Sigmoid colon (tissue), 7 donors: ENCODE data around the gene PSMB10. TPM values are rescaled to one million over a fixed set of nuclear protein-coding genes. Genes with fewer than 3 reads are reported as not detected.
"Not testable (repeated sequence)": the region's sequence is repeated elsewhere in the genome, so short reads cannot be mapped to it uniquely, and the experiment has no call there.

Experiments
- DNase-seq: peaks from one replicate; pipeline ENCODE4 v3.0.0-alpha.2; 2019
- H3K27ac ChIP-seq, 4 donors: fragments of 200-600 bp; sonication (generic); one replicate each; pipeline ENCODE4 v1.5.1; 2016 to 2019; ENCODE audit warnings: mild to moderate bottlenecking in 1 of 4
- H3K27me3 ChIP-seq, 3 donors: fragments of 200-600 bp; sonication (generic); one replicate each; pipeline ENCODE4 v1.5.1; 2019; ENCODE audit warnings: mild to moderate bottlenecking in 1 of 3
- H3K36me3 ChIP-seq, 4 donors: fragments of 200-600 bp; sonication (generic); one replicate each; pipeline ENCODE4 v1.5.1; 2016 to 2019
- H3K4me1 ChIP-seq, 4 donors: fragments of 200-600 bp; sonication (generic); one replicate each; pipeline ENCODE4 v1.5.1; 2017 to 2019
- H3K4me3 ChIP-seq, 4 donors: fragments of 200-600 bp; sonication (generic); one replicate each; pipeline ENCODE4 v1.5.1; 2017 to 2019; ENCODE audit warnings: mild to moderate bottlenecking in 2 of 4, moderate library complexity in 1 of 4
- H3K9me3 ChIP-seq, 4 donors: fragments of 200-600 bp in 3 of 4; sonication (generic) in 3 of 4; one replicate each; pipeline versions ENCODE4 v1.5.1 to v1.6.1; 2013 to 2019
- CTCF ChIP-seq, 4 experiments: fragments of 450-650 bp in 3 of 4; fragments of 200-600 bp in 1 of 4; IDR thresholded peaks; one replicate each; pipeline ENCODE4 v1.5.1; 2016 to 2019; ENCODE audit warnings: antibody characterized with exemption in 4 of 4, mild to moderate bottlenecking in 3 of 4, moderate library complexity in 2 of 4
- EP300 ChIP-seq, 4 donors: sonication (generic); formaldehyde crosslinking; IDR thresholded peaks; one replicate each; pipeline ENCODE4 v1.6.1; 2017; ENCODE audit warnings: antibody characterized with exemption in 4 of 4
- POLR2A ChIP-seq, 2 donors: fragments of 450-650 bp; IDR thresholded peaks; one replicate each; pipeline ENCODE4 v1.6.1; 2016; ENCODE audit warnings: antibody characterized with exemption in 2 of 2, mild to moderate bottlenecking in 2 of 2, moderate library complexity in 2 of 2
- POLR2AphosphoS5 ChIP-seq, 4 donors: sonication (generic); formaldehyde crosslinking; IDR thresholded peaks; one replicate each; pipeline ENCODE4 v1.6.1; 2017; ENCODE audit warnings: antibody characterized with exemption in 4 of 4
- WGBS, 2 donors: extraction: QIAGEN DNeasy Blood & Tissue Kit; methylation state at CpG; one replicate each; pipeline ENCODE4 v1.1.7; 2013; 5-methylcytosine and 5-hydroxymethylcytosine counted together
- intact Hi-C: fragments of 100-400 bp; cut with DNase I; formaldehyde crosslinking; loops from one replicate; pipeline ENCODE4 v1.15.1; 2023
- polyA plus RNA-seq, 3 donors: library from polyadenylated mRNA; stranded (reverse); fragments of 200-250 nt; gene quantifications; one replicate each; pipeline ENCODE4 v1.2.3, GENCODE V29; 2013
- total RNA-seq, 4 donors: library from RNA; depleted of rRNA; stranded (reverse); fragments of >200 nt; gene quantifications; one replicate each; pipeline ENCODE4 v1.1.0, GENCODE V29; 2016
- donor health status: healthy with polysubstance abuse.
- donor health status: Bipolar disorder and iron deficiency.
- donor health status: healthy.

The PSMB10 gene
- total and polyA plus RNA-seq, 7 donors = 37.1 to 200 (median 61.0) TPM

DNA sequence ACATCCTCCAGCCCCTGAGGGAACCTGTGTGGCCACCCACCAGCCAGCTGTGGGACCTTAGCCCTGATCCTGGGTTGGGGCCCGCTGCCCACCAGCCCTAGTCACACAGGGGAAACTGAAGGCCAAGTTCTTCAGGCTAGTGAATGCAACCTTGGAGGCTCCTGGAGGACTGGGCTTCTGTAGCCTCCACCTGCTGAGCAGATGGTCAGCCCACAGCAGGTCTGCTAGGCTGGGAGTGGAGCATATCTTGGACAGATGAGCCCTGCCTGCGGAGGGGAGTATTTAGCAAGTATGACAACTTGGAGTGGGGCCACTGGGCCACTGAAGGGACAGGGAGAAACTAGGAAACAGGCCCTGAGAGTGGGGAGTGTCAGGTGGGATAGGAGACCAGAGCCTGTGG is 39.6 kb upstream of the PSMB10 start:
- WGBS, 2 donors = 92 to 97% methylated on average over 2 of the region's 2 CpGs
- TF ChIP-seq POLR2AphosphoS5 (IDR thresholded peaks at IDR 0.05) (no peak), CTCF (IDR thresholded peaks at IDR 0.05) (no peak), EP300 (IDR thresholded peaks at IDR 0.05) (no peak), POLR2A (IDR thresholded peaks at IDR 0.05) (no peak)
- Histone ChIP-seq H3K9me3 (no peaks in the 10 kb centered on the region), H3K4me3 (no peak overlapping the region), H3K4me1 (no peaks in the 10 kb centered on the region), H3K27ac (no peak overlapping the region), H3K36me3 (no peaks in the 10 kb centered on the region), H3K27me3 (peaks cover 0 to 16% (median 7%) of the 10 kb centered on the region in 3 donors)
- intact Hi-C loops = no loop called here
- DNase-seq = no peak

DNA sequence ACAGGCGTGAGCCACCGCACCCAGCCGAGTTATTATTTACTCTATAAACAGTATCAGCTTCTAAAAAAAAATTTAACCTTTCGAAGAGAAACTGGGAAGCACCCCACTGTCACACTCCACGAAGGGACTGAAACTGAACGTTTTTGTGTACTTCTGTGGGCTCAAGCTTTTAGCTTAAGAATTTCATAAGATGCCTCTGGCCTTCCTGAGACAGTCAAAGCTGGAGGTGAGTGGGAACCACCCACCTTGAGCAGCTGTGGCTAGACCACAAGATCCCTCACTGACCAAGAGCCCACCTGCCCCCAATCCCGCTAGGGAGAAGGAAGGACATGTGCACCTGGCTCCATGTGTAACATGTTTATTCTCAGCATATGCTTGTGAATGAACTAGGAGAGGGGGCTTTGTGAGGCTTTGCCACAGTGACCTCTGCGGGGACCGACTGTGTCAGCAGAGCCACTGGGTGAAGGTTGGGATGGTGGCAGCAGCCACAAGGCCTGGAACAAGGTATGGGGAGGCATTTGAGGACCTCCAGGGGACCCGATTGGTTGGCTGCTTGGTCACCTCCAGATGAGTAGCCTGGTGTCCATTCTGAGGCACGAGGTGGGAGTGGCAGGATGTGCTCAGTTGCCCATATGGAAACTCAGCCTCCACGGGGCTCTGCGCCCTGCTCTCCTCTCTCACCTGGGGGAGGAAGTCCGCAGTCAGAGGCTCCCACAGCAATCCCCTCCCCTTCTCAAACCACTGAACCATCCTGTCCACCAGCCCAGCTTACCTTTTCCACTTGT is 38.9 kb upstream of the PSMB10 start:
- H3K27ac ChIP-seq = no peak overlapping the region
- H3K27me3 ChIP-seq = peaks cover 0 to 11% (median 7%) of the 10 kb centered on the region in 3 donors
- no peak for DNase-seq
- intact Hi-C loops = no loop called here
- H3K4me3 ChIP-seq = no peak overlapping the region
- no peaks in the 10 kb centered on the region for H3K36me3 ChIP-seq
- no peaks in the 10 kb centered on the region for H3K9me3 ChIP-seq
- WGBS, 2 donors = 47 to 68% methylated on average over 14 of the region's 14 CpGs
- no peak for TF ChIP-seq EP300 (IDR thresholded peaks at IDR 0.05)
- no peaks in the 10 kb centered on the region for H3K4me1 ChIP-seq

- intact Hi-C loops, H3K36me3 ChIP-seq: not testable (repeated sequence)
- WGBS, 2 donors = 84 to 90% methylated on average over 7 of the region's 7 CpGs
Measured at GRCh38 chr16:67972285-67972684, 35.6 kb upstream of the PSMB10 start.

DNA sequence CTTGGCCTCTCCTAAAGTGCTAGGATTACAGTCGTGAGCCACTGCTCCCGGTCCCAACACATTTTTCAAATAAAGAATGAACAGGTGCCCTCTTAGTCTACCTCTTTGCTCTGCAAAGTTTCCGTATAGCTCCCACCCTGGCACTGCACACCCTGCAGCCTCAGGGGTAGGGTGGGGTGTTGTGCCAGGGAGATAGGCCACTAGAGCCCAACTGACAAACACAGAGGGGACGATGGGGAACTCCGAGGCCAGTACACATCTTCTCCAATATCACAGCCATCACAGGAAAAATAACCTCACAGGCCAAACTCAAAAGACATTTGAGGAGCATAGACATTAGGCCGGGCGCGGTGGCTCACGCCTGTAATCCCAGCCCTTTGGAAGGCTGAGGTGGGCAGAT is 34.5 kb upstream of the PSMB10 start:
- no peak for TF ChIP-seq POLR2AphosphoS5 (IDR thresholded peaks at IDR 0.05)
- no peak for TF ChIP-seq POLR2A (IDR thresholded peaks at IDR 0.05)
- TF ChIP-seq EP300 (IDR thresholded peaks at IDR 0.05) = no peak
- TF ChIP-seq CTCF (IDR thresholded peaks at IDR 0.05) = no peak
- DNase-seq = no peak
- Histone ChIP-seq H3K4me3 (no peak overlapping the region), H3K4me1 (peaks cover 0 to 19% (median 14%) of the 10 kb centered on the region in 4 donors), H3K27me3 (no peaks in the 10 kb centered on the region), H3K9me3 (no peaks in the 10 kb centered on the region), H3K27ac (no peak overlapping the region), H3K36me3 (no peaks in the 10 kb centered on the region)
- intact Hi-C loops = no loop called here
- 84 to 93% methylated on average over 9 of the region's 9 CpGs for WGBS, 2 donors

More at GRCh38 chr16:67972285-67972684, 35.6 kb upstream of the PSMB10 start:
- H3K4me3 ChIP-seq, DNase-seq, H3K4me1 ChIP-seq, H3K9me3 ChIP-seq, H3K27ac ChIP-seq, H3K27me3 ChIP-seq: not testable (repeated sequence)

DNA sequence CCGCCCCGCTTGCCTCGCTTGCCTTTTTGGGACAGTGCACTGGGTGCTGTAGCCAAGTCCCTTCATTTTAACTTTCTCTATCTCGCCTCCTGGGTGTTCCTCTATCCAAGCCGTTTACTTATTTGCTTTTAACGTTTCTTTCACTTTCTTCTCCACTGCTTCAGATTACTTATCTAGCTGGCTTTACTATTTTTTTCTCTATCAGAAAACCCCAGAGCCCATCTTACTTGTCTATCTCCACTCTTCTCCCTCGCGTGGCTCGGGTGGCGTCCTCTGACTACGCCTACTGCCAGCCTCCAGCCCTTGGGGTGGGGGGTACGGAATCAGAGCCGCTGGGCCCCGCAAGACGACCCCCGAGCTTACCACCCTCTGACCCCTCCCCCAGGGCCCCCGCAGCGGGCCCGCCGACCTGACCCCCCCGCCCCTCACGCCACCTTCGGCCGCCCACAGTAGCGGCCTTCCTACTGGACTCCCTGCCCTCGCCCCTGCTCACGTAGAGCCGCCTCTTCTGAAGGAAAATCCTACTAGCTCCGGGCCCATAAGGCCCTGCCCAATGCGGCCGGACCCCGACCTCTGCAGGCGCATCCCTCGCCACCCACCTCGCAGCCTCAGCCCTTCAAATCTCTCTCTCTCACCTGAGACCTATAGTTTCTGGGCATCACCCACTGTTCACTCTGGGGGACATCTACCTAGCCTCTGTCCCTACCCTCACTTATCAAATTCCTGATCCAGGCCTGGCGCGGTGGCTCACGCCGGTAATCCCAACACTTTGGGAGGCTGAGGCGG is 32.8 kb upstream of the PSMB10 start:
- Histone ChIP-seq H3K27me3 (no peaks in the 10 kb centered on the region), H3K9me3 (no peaks in the 10 kb centered on the region), H3K4me1 (peaks cover 0 to 35% (median 31%) of the 10 kb centered on the region in 4 donors), H3K36me3 (no peaks in the 10 kb centered on the region), H3K4me3 (peak overlapping the region; percentile 71 to 97 (median 84)), H3K27ac (peak overlapping the region; percentile 93 to 99 (median 96))
- DNase-seq = no peak
- TF ChIP-seq POLR2A (IDR thresholded peaks at IDR 0.05) (no peak), EP300 (IDR thresholded peaks at IDR 0.05) (no peak), POLR2AphosphoS5 (IDR thresholded peaks at IDR 0.05) (no peak), CTCF (IDR thresholded peaks at IDR 0.05) (no peak)
- intact Hi-C loops = no loop called here
- WGBS, 2 donors = 30 to 49% methylated on average over 40 of the region's 40 CpGs
